ENCODE data around the gene SYT14. TPM values are rescaled to one million over a fixed set of nuclear protein-coding genes. Genes with fewer than 3 reads are reported as not detected.

SYT14 gene
- polyA plus RNA-seq, 1 donor from 2014 or later: 21.9 TPM

DNA sequence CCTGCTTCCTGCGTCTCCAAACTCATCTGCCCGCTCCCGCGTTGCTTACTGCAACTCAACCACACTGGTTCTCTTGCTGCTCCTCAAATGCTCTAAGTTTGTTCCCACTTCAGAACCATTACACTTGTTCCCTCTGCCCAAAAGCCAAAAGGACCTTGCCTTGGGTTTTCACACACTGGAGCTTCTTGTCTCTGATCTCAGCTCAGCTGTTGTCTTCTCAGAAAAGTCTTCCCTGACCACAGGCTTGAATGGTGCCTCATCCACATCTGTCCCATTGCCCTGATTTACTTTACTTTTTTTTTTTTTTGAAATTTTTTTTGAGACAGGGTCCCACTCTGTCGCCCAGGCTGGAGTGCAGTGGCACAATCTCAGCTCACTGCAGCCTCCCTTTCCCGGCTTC is 44.3 kb upstream of the SYT14 start:
- H3K4me2 ChIP-seq (ENCODE audit: low read length): no peak overlapping the region
- no peak for TF ChIP-seq RAD21 (conservative IDR thresholded peaks at IDR 0.05)
- no peak for TF ChIP-seq EZH2 (IDR thresholded peaks at IDR 0.05; ENCODE audit: borderline replicate concordance, insufficient read depth, low read length, poor library complexity, severe bottlenecking)
- no peak for TF ChIP-seq MXI1 (conservative IDR thresholded peaks at IDR 0.05; ENCODE audit: poor library complexity, severe bottlenecking)
- TF ChIP-seq TAF1 (IDR thresholded peaks at IDR 0.05; ENCODE audit: low read depth): no peak
- TF ChIP-seq, protein P1, sequence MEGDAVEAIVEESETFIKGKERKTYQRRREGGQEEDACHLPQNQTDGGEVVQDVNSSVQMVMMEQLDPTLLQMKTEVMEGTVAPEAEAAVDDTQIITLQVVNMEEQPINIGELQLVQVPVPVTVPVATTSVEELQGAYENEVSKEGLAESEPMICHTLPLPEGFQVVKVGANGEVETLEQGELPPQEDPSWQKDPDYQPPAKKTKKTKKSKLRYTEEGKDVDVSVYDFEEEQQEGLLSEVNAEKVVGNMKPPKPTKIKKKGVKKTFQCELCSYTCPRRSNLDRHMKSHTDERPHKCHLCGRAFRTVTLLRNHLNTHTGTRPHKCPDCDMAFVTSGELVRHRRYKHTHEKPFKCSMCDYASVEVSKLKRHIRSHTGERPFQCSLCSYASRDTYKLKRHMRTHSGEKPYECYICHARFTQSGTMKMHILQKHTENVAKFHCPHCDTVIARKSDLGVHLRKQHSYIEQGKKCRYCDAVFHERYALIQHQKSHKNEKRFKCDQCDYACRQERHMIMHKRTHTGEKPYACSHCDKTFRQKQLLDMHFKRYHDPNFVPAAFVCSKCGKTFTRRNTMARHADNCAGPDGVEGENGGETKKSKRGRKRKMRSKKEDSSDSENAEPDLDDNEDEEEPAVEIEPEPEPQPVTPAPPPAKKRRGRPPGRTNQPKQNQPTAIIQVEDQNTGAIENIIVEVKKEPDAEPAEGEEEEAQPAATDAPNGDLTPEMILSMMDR (IDR thresholded peaks at IDR 0.05; ENCODE audit: poor library complexity, severe bottlenecking): no peak
- TF ChIP-seq SMC3 (conservative IDR thresholded peaks at IDR 0.05; ENCODE audit: poor library complexity): no peak
- TF ChIP-seq, protein P2, sequence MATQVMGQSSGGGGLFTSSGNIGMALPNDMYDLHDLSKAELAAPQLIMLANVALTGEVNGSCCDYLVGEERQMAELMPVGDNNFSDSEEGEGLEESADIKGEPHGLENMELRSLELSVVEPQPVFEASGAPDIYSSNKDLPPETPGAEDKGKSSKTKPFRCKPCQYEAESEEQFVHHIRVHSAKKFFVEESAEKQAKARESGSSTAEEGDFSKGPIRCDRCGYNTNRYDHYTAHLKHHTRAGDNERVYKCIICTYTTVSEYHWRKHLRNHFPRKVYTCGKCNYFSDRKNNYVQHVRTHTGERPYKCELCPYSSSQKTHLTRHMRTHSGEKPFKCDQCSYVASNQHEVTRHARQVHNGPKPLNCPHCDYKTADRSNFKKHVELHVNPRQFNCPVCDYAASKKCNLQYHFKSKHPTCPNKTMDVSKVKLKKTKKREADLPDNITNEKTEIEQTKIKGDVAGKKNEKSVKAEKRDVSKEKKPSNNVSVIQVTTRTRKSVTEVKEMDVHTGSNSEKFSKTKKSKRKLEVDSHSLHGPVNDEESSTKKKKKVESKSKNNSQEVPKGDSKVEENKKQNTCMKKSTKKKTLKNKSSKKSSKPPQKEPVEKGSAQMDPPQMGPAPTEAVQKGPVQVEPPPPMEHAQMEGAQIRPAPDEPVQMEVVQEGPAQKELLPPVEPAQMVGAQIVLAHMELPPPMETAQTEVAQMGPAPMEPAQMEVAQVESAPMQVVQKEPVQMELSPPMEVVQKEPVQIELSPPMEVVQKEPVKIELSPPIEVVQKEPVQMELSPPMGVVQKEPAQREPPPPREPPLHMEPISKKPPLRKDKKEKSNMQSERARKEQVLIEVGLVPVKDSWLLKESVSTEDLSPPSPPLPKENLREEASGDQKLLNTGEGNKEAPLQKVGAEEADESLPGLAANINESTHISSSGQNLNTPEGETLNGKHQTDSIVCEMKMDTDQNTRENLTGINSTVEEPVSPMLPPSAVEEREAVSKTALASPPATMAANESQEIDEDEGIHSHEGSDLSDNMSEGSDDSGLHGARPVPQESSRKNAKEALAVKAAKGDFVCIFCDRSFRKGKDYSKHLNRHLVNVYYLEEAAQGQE (IDR thresholded peaks at IDR 0.05; ENCODE audit: borderline replicate concordance): no peak
- TF ChIP-seq EP300 (conservative IDR thresholded peaks at IDR 0.05; ENCODE audit: poor library complexity, severe bottlenecking): no peak
- no peak for TF ChIP-seq POLR2AphosphoS5 (IDR thresholded peaks at IDR 0.05)
- H3K4me3 ChIP-seq (ENCODE audit: low read length): no peak overlapping the region
- H3K9me3 ChIP-seq (ENCODE audit: low read length): no peaks in the 10 kb centered on the region
- H3K9me2 ChIP-seq (ENCODE audit: insufficient read depth, low read length): no peaks in the 10 kb centered on the region
- no peak overlapping the region for H3K9ac ChIP-seq (ENCODE audit: low read length)
- no peaks in the 10 kb centered on the region for H3K79me2 ChIP-seq (replicated peaks; ENCODE audit: insufficient read depth, low read length)
- H3F3A ChIP-seq (ENCODE audit: insufficient read depth, low read length, poor library complexity, severe bottlenecking): no peaks in the 10 kb centered on the region
- no peak overlapping the region for H3K27ac ChIP-seq (ENCODE audit: low read length)
- no peaks in the 10 kb centered on the region for H3K36me3 ChIP-seq (ENCODE audit: insufficient read depth, low read length)
- H4K20me1 ChIP-seq (ENCODE audit: insufficient read depth): no peaks in the 10 kb centered on the region
- no peak overlapping the region for H2AFZ ChIP-seq (ENCODE audit: low read depth, low read length)
- no peaks in the 10 kb centered on the region for H3K27me3 ChIP-seq (ENCODE audit: insufficient read depth, low read depth, low read length)

DNA sequence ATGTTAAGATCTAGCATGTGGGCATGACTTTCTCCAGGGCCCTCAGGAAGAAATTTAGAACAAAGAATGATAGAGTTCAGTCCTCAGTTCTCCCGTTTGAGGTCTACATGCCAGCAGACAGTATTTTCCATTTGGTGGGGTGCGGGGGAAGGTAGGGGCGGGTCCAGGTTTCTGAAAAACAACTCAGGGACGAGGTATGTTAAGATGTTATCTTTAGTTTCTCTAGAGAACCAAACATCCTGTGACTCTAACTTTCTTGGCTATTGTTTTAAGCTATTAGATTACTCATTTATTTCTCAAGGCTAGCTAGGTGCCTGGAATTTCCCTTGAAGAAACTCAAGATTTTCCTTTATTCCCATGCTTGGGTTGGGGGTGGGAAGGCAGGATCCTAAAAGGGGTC is 42.3 kb upstream of the SYT14 start:
- no peaks in the 10 kb centered on the region for H3F3A ChIP-seq (ENCODE audit: insufficient read depth, low read length, poor library complexity, severe bottlenecking)
- H3K9me3 ChIP-seq (ENCODE audit: low read length): no peaks in the 10 kb centered on the region
- TF ChIP-seq, protein P1 (IDR thresholded peaks at IDR 0.05; ENCODE audit: poor library complexity, severe bottlenecking): no peak
- TF ChIP-seq EP300 (conservative IDR thresholded peaks at IDR 0.05; ENCODE audit: poor library complexity, severe bottlenecking) (no peak), RAD21 (conservative IDR thresholded peaks at IDR 0.05) (no peak), POLR2AphosphoS5 (IDR thresholded peaks at IDR 0.05) (no peak), SMC3 (conservative IDR thresholded peaks at IDR 0.05; ENCODE audit: poor library complexity) (no peak), EZH2 (IDR thresholded peaks at IDR 0.05; ENCODE audit: borderline replicate concordance, insufficient read depth, low read length, poor library complexity, severe bottlenecking) (no peak), MXI1 (conservative IDR thresholded peaks at IDR 0.05; ENCODE audit: poor library complexity, severe bottlenecking) (no peak), TAF1 (IDR thresholded peaks at IDR 0.05; ENCODE audit: low read depth) (no peak)
- TF ChIP-seq, protein P2 (IDR thresholded peaks at IDR 0.05; ENCODE audit: borderline replicate concordance): no peak
- no peak overlapping the region for H3K27ac ChIP-seq (ENCODE audit: low read length)
- no peaks in the 10 kb centered on the region for H3K36me3 ChIP-seq (ENCODE audit: insufficient read depth, low read length)
- no peak overlapping the region for H3K9ac ChIP-seq (ENCODE audit: low read length)
- H3K4me2 ChIP-seq (ENCODE audit: low read length): no peak overlapping the region
- H3K9me2 ChIP-seq (ENCODE audit: insufficient read depth, low read length): no peaks in the 10 kb centered on the region
- H3K4me3 ChIP-seq (ENCODE audit: low read length): no peak overlapping the region
- H3K79me2 ChIP-seq (replicated peaks; ENCODE audit: insufficient read depth, low read length): no peaks in the 10 kb centered on the region
- H3K27me3 ChIP-seq (ENCODE audit: insufficient read depth, low read depth, low read length): no peaks in the 10 kb centered on the region
- H2AFZ ChIP-seq (ENCODE audit: low read depth, low read length): no peak overlapping the region
- H4K20me1 ChIP-seq (ENCODE audit: insufficient read depth): no peaks in the 10 kb centered on the region

Data from neural cell (in vitro differentiated cells).